Lower leg skin (tissue), 3 donors: ENCODE measurements around the gene KCNIP4.

Experiments used
- POLR2A ChIP-seq, 2 donors: fragments of 450-650 bp; IDR thresholded peaks; one replicate each; pipeline ENCODE4 v1.6.1; 2016 to 2017; ENCODE audit warnings: antibody characterized with exemption in 2 of 2, mild to moderate bottlenecking in 1 of 2, moderate library complexity in 1 of 2
- TF ChIP-seq, protein P1 (sequence below), 3 donors: fragments of 450-650 bp; IDR thresholded peaks; one replicate each; pipeline ENCODE4 v1.5.1; 2016; ENCODE audit warnings: antibody characterized with exemption in 3 of 3, mild to moderate bottlenecking in 3 of 3, moderate library complexity in 2 of 3

DNA sequence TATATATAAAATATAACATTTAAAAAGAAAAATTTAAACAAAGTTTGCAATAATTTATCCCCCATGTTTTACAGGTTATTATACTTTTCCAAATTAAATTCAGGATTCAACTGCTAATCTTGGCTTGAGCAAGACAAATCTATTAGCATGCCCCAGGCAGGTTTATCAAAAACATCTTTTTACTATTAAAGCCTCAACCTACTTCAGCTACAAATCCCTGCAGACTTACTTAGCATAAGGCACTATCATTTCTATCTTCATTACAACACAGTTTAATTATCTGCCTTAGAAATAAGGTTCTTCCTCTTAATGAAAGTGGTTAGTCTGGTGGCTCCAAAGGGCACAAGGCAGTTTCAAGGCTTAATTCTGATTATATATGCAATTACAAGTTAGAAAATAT, 770.7 kb downstream of the KCNIP4 start:
- TF ChIP-seq, protein P1, sequence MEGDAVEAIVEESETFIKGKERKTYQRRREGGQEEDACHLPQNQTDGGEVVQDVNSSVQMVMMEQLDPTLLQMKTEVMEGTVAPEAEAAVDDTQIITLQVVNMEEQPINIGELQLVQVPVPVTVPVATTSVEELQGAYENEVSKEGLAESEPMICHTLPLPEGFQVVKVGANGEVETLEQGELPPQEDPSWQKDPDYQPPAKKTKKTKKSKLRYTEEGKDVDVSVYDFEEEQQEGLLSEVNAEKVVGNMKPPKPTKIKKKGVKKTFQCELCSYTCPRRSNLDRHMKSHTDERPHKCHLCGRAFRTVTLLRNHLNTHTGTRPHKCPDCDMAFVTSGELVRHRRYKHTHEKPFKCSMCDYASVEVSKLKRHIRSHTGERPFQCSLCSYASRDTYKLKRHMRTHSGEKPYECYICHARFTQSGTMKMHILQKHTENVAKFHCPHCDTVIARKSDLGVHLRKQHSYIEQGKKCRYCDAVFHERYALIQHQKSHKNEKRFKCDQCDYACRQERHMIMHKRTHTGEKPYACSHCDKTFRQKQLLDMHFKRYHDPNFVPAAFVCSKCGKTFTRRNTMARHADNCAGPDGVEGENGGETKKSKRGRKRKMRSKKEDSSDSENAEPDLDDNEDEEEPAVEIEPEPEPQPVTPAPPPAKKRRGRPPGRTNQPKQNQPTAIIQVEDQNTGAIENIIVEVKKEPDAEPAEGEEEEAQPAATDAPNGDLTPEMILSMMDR (IDR thresholded peaks at IDR 0.05), result no peak
- TF ChIP-seq POLR2A (IDR thresholded peaks at IDR 0.05), result no peak
